Cardiac fibroblast (primary cell): ENCODE data around the gene LZTR1.
"Not testable (repeated sequence)": the region's sequence is repeated elsewhere in the genome, so short reads cannot be mapped to it uniquely, and the experiment has no call there.

Experiments used
- DNase-seq, 2 donors: peaks; one replicate each; pipeline versions ENCODE4 v3.0.0 to v3.0.0-alpha.2; 2010; ENCODE audit warnings: low read depth in 2 of 2
- H3K4me3 ChIP-seq, 2 donors: replicated peaks in 1 of 2; 1 replicate in 1 of 2; 2 replicates in 1 of 2; pipeline ENCODE4 v1.5.1; 2011; ENCODE audit warnings: low read depth in 2 of 2, low read length in 2 of 2, mild to moderate bottlenecking in 2 of 2, moderate library complexity in 1 of 2
- TF ChIP-seq, protein P1 (sequence below): IDR thresholded peaks from one replicate; pipeline ENCODE4 v1.5.1; 2011; ENCODE audit warnings: low read depth, mild to moderate bottlenecking, low read length, inconsistent platforms

The LZTR1 gene

GRCh38 chr22:20968281-20968977 is 13.7 kb upstream of the LZTR1 start:
- DNase-seq: no peak
- TF ChIP-seq, protein P1, sequence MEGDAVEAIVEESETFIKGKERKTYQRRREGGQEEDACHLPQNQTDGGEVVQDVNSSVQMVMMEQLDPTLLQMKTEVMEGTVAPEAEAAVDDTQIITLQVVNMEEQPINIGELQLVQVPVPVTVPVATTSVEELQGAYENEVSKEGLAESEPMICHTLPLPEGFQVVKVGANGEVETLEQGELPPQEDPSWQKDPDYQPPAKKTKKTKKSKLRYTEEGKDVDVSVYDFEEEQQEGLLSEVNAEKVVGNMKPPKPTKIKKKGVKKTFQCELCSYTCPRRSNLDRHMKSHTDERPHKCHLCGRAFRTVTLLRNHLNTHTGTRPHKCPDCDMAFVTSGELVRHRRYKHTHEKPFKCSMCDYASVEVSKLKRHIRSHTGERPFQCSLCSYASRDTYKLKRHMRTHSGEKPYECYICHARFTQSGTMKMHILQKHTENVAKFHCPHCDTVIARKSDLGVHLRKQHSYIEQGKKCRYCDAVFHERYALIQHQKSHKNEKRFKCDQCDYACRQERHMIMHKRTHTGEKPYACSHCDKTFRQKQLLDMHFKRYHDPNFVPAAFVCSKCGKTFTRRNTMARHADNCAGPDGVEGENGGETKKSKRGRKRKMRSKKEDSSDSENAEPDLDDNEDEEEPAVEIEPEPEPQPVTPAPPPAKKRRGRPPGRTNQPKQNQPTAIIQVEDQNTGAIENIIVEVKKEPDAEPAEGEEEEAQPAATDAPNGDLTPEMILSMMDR: no peak
- no peak overlapping the region for H3K4me3 ChIP-seq

GRCh38 chr22:20970939-20971657 is 11.0 kb upstream of the LZTR1 start:
- DNase-seq: no peak
- TF ChIP-seq, protein P1: no peak
- no peak overlapping the region for H3K4me3 ChIP-seq

- not testable (repeated sequence) for H3K4me3 ChIP-seq, DNase-seq
Measured at GRCh38 chr22:20972014-20972694, 9.9 kb upstream of the LZTR1 start.

GRCh38 chr22:20972933-20973577 is 9.0 kb upstream of the LZTR1 start:
- TF ChIP-seq, protein P1: no peak
- H3K4me3 ChIP-seq: no peak overlapping the region
- DNase-seq: no peak

GRCh38 chr22:20973634-20974286 is 8.3 kb upstream of the LZTR1 start:
- no peak for DNase-seq
- TF ChIP-seq, protein P1: no peak

GRCh38 chr22:20974336-20974955 is 7.7 kb upstream of the LZTR1 start:
- TF ChIP-seq, protein P1: no peak
- H3K4me3 ChIP-seq: no peak overlapping the region
- DNase-seq: no peak

More at GRCh38 chr22:20973634-20974286, 8.3 kb upstream of the LZTR1 start:
- H3K4me3 ChIP-seq: no peak overlapping the region
